ENCODE measurements around the gene MYO5C. TPM values are rescaled to one million over a fixed set of nuclear protein-coding genes. Genes with fewer than 3 reads are reported as not detected.
A peak's percentile ranks its signal among the peaks of the same experiment; 100 is the strongest.

Gene MYO5C
- total RNA-seq, 1 donor from 2014 or later, result 22.9 TPM

GRCh38 chr15:52246686-52247431 is 48.7 kb downstream of the MYO5C start:
- H3K4me3 Mint-ChIP-seq (ENCODE audit: unreplicated experiment), result no peak overlapping the region
- peaks cover 3% of the 10 kb centered on the region for H3K27me3 Mint-ChIP-seq (ENCODE audit: unreplicated experiment)
- DNase-seq (ENCODE audit: low spot score), result no peak
- H3K9me3 Mint-ChIP-seq (ENCODE audit: unreplicated experiment), result no peaks in the 10 kb centered on the region
- H3K4me1 Mint-ChIP-seq (ENCODE audit: unreplicated experiment), result no peaks in the 10 kb centered on the region
- TF ChIP-seq, protein P1, sequence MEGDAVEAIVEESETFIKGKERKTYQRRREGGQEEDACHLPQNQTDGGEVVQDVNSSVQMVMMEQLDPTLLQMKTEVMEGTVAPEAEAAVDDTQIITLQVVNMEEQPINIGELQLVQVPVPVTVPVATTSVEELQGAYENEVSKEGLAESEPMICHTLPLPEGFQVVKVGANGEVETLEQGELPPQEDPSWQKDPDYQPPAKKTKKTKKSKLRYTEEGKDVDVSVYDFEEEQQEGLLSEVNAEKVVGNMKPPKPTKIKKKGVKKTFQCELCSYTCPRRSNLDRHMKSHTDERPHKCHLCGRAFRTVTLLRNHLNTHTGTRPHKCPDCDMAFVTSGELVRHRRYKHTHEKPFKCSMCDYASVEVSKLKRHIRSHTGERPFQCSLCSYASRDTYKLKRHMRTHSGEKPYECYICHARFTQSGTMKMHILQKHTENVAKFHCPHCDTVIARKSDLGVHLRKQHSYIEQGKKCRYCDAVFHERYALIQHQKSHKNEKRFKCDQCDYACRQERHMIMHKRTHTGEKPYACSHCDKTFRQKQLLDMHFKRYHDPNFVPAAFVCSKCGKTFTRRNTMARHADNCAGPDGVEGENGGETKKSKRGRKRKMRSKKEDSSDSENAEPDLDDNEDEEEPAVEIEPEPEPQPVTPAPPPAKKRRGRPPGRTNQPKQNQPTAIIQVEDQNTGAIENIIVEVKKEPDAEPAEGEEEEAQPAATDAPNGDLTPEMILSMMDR (IDR thresholded peaks at IDR 0.05; ENCODE audit: unreplicated experiment), result no peak
- H3K36me3 Mint-ChIP-seq (ENCODE audit: low read depth, unreplicated experiment), result peaks cover 34% of the 10 kb centered on the region
- no peak overlapping the region for H3K27ac Mint-ChIP-seq (ENCODE audit: unreplicated experiment)

DNA sequence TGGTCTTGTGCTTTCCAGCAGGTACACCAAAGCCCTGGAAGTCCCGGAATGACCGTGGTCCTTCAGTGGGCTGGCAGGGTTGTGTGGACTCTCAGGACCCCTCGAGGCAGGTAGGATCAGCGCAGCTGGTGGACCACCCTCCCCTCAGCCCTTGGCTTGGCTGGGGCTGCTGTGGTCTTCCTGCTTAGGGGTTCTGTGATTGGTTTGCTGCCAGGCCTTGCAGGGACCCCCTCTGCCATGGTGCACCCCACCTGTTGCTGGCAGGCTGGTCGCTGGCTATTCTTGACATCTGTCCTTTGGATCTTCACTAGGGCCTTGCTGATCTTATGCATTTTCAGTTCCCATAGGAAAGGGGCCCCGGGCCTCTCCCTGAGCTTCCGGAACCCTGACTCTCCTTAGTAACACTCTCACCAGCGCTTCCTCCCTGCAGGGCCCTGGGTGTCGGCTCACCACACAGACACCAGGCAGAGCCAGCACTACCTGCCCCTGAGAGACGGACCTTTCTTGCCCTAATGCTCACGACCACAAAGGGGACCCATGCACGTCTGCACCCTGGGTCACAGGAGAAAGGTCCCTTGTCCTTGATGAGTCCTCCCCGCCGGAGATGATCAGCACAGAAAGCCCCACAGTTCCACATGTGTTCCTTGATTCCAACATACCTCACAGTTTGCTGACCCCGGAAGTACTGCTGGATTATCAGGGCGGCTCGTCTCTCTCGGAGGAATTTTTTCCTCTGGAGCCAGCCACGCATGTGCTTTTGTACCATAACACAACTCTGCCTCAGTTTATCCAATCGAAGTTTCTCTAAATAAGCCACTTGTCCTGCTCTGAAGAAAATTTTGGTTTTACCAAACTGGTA is 51.7 kb downstream of the MYO5C start:
- DNase-seq (ENCODE audit: low spot score), result no peak
- Mint-ChIP-seq H3K27ac (ENCODE audit: unreplicated experiment) (no peak overlapping the region), H3K4me3 (ENCODE audit: unreplicated experiment) (peak overlapping the region; percentile 70), H3K9me3 (ENCODE audit: unreplicated experiment) (no peaks in the 10 kb centered on the region), H3K4me1 (ENCODE audit: unreplicated experiment) (no peaks in the 10 kb centered on the region), H3K36me3 (ENCODE audit: low read depth, unreplicated experiment) (peaks cover 34% of the 10 kb centered on the region), H3K27me3 (ENCODE audit: unreplicated experiment) (peaks cover 5% of the 10 kb centered on the region)
- TF ChIP-seq, protein P1 (IDR thresholded peaks at IDR 0.05; ENCODE audit: unreplicated experiment), result no peak

GRCh38 chr15:52243286-52243685 is 52.3 kb downstream of the MYO5C start:
- H3K36me3 Mint-ChIP-seq (ENCODE audit: low read depth, unreplicated experiment), result peaks cover 34% of the 10 kb centered on the region

DNA sequence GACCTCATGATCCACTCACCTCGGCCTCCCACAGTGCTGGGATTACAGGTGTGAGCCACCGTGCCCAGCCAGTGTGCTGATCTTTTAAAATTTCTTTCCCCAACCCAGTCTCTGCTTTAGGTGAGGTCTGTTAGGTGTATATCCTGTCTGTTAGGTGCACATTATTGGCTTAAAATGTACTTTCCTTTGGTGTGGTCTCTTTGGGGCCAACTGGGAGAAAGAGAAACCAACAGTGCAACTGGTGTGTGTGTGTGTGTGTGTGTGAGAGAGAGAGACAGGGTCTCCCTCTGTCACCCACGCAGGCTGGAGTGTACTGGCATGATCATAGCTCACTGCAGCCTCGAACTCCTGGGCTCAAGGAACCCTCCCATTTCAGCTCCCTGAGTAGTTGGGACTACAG is 54.1 kb downstream of the MYO5C start:
- no peak for DNase-seq (ENCODE audit: low spot score)
- Mint-ChIP-seq H3K36me3 (ENCODE audit: low read depth, unreplicated experiment) (peaks cover 34% of the 10 kb centered on the region), H3K27me3 (ENCODE audit: unreplicated experiment) (peaks cover 5% of the 10 kb centered on the region), H3K27ac (ENCODE audit: unreplicated experiment) (no peak overlapping the region), H3K4me3 (ENCODE audit: unreplicated experiment) (no peak overlapping the region), H3K4me1 (ENCODE audit: unreplicated experiment) (no peaks in the 10 kb centered on the region), H3K9me3 (ENCODE audit: unreplicated experiment) (no peaks in the 10 kb centered on the region)
- TF ChIP-seq, protein P1 (IDR thresholded peaks at IDR 0.05; ENCODE audit: unreplicated experiment), result no peak

More at GRCh38 chr15:52243286-52243685, 52.3 kb downstream of the MYO5C start:
- Mint-ChIP-seq H3K27ac (ENCODE audit: unreplicated experiment) (no peak overlapping the region), H3K4me3 (ENCODE audit: unreplicated experiment) (peak overlapping the region; percentile 49), H3K27me3 (ENCODE audit: unreplicated experiment) (peaks cover 5% of the 10 kb centered on the region), H3K4me1 (ENCODE audit: unreplicated experiment) (no peaks in the 10 kb centered on the region), H3K9me3 (ENCODE audit: unreplicated experiment) (no peaks in the 10 kb centered on the region)
- TF ChIP-seq, protein P1 (IDR thresholded peaks at IDR 0.05; ENCODE audit: unreplicated experiment), result no peak
- no peak for DNase-seq (ENCODE audit: low spot score)
